Bronchial epithelial cell (primary cell): Measurements from ENCODE around the gene STK32C. TPM values are rescaled to one million over a fixed set of nuclear protein-coding genes. Genes with fewer than 3 reads are reported as not detected.
A peak's percentile ranks its signal among the peaks of the same experiment; 100 is the strongest.

Source experiments
- DNase-seq: peaks from one replicate; pipeline ENCODE4 v3.0.0-alpha.2; 2010; ENCODE audit warnings: low read depth
- FAIRE-seq: peaks from 2 replicates; lab custom pipeline; 2011; peaks lifted over from hg19 to GRCh38; lab: Jason Lieb, UNC
- H3K27me3 ChIP-seq: 2 replicates; pipeline ENCODE4 v1.5.1; 2011; ENCODE audit warnings: low read length; ENCODE audit not compliant: control insufficient read depth, insufficient read depth
- H3K36me3 ChIP-seq: 2 replicates; pipeline ENCODE4 v1.5.1; 2011; ENCODE audit warnings: low read length; ENCODE audit not compliant: control insufficient read depth, insufficient read depth
- H3K4me3 ChIP-seq: 2 replicates; pipeline ENCODE4 v1.5.1; 2011; ENCODE audit warnings: mild to moderate bottlenecking, low read depth, low read length, control low read depth
- total RNA-seq: library from RNA; depleted of rRNA; stranded (reverse); fragments of >200 nt; gene quantifications from 2 replicates; pipeline ENCODE4 v1.2.1, GENCODE V29; 2014
- TF ChIP-seq, protein P1 (sequence below): IDR thresholded peaks from 2 replicates; pipeline ENCODE4 v1.5.1; 2011; ENCODE audit warnings: mild to moderate bottlenecking, moderate library complexity, low read length, control low read depth, inconsistent platforms; ENCODE audit not compliant: insufficient read depth, severe bottlenecking

Gene STK32C
- total RNA-seq, 1 donor from 2014 or later = 9.7 TPM

- DNase-seq (peak; percentile 8), FAIRE-seq (no peak)
- H3K36me3 ChIP-seq = no peaks in the 10 kb centered on the region
- TF ChIP-seq, protein P1, sequence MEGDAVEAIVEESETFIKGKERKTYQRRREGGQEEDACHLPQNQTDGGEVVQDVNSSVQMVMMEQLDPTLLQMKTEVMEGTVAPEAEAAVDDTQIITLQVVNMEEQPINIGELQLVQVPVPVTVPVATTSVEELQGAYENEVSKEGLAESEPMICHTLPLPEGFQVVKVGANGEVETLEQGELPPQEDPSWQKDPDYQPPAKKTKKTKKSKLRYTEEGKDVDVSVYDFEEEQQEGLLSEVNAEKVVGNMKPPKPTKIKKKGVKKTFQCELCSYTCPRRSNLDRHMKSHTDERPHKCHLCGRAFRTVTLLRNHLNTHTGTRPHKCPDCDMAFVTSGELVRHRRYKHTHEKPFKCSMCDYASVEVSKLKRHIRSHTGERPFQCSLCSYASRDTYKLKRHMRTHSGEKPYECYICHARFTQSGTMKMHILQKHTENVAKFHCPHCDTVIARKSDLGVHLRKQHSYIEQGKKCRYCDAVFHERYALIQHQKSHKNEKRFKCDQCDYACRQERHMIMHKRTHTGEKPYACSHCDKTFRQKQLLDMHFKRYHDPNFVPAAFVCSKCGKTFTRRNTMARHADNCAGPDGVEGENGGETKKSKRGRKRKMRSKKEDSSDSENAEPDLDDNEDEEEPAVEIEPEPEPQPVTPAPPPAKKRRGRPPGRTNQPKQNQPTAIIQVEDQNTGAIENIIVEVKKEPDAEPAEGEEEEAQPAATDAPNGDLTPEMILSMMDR = no peak
- peak overlapping the region; percentile 75 for H3K4me3 ChIP-seq
- H3K27me3 ChIP-seq = no peaks in the 10 kb centered on the region
Observed at GRCh38 chr10:132332433-132332754, 24.6 kb upstream of the STK32C start.

- peak; percentile 83 for DNase-seq
Observed at GRCh38 chr10:132331601-132332432, 24.1 kb upstream of the STK32C start, which contains the start of gene LRRC27. LRRC27 (plus strand) TSS chr10:132332193; CDS start chr10:132333525, 1,332 bp downstream.

DNA sequence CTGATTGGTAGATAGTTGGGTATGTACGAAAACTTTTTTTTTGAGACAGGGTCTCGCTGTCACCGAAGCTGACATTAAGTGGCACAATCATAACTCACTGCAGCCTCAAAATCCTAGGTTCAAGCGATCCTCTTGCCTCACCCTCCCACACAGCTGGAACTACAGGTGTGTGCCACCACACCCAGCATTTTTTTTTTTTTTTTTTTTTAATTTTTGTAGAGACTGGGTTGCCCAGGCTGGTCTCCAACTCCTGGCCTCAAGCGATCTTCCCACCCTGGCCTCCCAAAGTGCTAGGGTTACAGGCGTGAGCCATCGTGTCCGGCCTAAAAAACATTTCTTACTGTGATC, 22.7 kb upstream of the STK32C start:
- Histone ChIP-seq H3K27me3 (no peaks in the 10 kb centered on the region), H3K4me3 (peak overlapping the region; percentile 75), H3K36me3 (no peaks in the 10 kb centered on the region)
- TF ChIP-seq, protein P1 = no peak
- DNase-seq (no peak), FAIRE-seq (no peak)

More at GRCh38 chr10:132331601-132332432, 24.1 kb upstream of the STK32C start, which contains the start of gene LRRC27:
- FAIRE-seq = no peak
- TF ChIP-seq, protein P1 = no peak
- no peaks in the 10 kb centered on the region for H3K27me3 ChIP-seq
- no peaks in the 10 kb centered on the region for H3K36me3 ChIP-seq
- H3K4me3 ChIP-seq = peak within 1 kb of the TSS; percentile 75

- FAIRE-seq = no peak
Observed at GRCh38 chr10:132329565-132330485, 22.1 kb upstream of the STK32C start.

DNA sequence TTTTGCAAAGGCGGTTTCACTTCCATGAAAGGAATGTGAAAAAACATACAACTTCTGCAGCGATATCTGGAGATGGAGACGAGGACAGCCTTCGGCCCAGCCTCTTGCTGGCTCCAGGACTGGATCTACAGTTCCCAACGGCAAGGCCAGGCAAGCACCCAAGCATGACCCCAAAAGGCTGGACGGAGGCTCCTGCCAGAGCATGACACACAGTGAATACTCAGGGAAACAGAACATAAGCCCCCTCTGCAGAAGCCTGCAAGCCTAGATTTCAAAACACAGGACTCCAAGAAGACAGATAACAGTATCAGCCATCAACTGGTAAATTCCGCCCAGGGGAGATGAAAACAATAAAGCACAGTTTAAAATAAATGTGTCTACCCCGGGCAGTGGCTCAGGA, 21.0 kb upstream of the STK32C start:
- Histone ChIP-seq H3K36me3 (no peaks in the 10 kb centered on the region), H3K27me3 (no peaks in the 10 kb centered on the region), H3K4me3 (no peak overlapping the region)
- TF ChIP-seq, protein P1 = no peak
- FAIRE-seq = no peak
- no peak for DNase-seq

More at GRCh38 chr10:132329565-132330485, 22.1 kb upstream of the STK32C start:
- no peaks in the 10 kb centered on the region for H3K27me3 ChIP-seq
- no peaks in the 10 kb centered on the region for H3K36me3 ChIP-seq
- no peak overlapping the region for H3K4me3 ChIP-seq
- TF ChIP-seq, protein P1 = no peak
- DNase-seq = no peak
